ENCODE results near the gene MSH2. TPM values are rescaled to one million over a fixed set of nuclear protein-coding genes. Genes with fewer than 3 reads are reported as not detected.
"Not testable (repeated sequence)": the region's sequence is repeated elsewhere in the genome, so short reads cannot be mapped to it uniquely, and the experiment has no call there.

MSH2 gene
- 18.5 TPM for polyA plus RNA-seq

DNA sequence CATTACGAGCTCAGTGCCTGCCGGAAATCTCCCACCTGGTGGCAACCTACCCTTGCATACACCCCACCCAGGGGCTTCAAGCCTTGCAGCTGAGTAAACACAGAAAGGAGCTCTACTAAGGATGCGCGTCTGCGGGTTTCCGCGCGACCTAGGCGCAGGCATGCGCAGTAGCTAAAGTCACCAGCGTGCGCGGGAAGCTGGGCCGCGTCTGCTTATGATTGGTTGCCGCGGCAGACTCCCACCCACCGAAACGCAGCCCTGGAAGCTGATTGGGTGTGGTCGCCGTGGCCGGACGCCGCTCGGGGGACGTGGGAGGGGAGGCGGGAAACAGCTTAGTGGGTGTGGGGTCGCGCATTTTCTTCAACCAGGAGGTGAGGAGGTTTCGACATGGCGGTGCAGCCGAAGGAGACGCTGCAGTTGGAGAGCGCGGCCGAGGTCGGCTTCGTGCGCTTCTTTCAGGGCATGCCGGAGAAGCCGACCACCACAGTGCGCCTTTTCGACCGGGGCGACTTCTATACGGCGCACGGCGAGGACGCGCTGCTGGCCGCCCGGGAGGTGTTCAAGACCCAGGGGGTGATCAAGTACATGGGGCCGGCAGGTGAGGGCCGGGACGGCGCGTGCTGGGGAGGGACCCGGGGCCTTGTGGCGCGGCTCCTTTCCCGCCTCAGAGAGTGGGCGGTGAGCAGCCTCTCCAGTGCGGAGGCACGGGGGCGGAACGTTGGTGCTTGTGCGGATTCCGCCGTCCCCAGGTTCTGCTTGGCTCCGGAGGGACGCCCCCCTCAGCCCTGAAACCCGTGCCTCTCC, at the start of gene MSH2:
TSS of gene MSH2 (plus strand) at position 352 of the 804 bp plus-strand sequence. CDS start at position 388, 36 bp downstream.
- Mint-ChIP-seq H3K9me3 (no peaks in the 10 kb centered on the region), H3K27me3 (no peaks in the 10 kb centered on the region), H3K36me3 (peaks cover 7% of the 10 kb centered on the region), H3K4me1 (peaks cover 8 to 24% (median 21%) of the 10 kb centered on the region in 3 donors), H3K27ac (peak within 1 kb of the TSS; percentile 46 to 94 (median 59)), H3K4me3 (peak within 1 kb of the TSS; percentile 89 to 99 (median 99))

DNA sequence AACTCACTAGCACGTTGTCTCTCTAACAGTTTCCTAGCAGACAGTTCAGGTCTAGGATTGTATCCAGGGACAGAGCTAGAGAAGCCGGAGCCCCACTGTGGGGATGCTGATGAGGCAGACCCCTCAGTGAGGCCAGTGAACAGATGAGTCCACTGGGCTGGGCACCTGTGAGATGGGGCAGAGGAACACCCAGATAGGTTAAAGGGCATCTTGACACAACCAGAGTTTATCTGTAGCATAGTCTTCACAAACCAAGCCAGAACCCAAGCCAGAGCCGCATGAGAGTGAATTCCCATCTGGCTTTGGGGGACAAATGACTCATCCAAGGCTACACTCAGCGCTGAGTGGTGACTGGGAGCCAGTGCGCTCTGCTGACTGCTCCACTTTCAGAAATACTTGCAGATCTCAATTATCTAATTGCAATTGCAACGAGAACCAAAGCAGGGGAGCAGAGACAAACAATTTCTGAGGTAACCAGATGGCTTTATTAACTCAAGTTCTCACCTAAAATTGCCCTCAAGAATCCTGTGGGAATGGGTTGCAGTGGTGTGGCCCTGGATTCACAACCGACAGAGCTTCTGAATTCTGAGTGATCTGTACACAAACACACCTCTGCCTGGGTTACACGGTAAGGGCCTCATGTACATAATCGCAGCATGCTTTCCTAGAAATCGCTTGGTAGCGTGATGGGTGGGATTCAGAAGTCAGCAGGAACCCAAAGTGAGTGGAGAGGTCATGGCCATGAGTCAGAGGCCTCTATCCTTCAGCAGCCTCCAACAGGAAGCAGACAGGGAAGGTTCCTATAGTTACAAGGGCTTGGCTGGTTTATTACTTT, 48.7 kb upstream of the MSH2 start:
- H3K27me3 Mint-ChIP-seq, result peaks cover 4% of the 10 kb centered on the region
- H3K9me3 Mint-ChIP-seq, result no peaks in the 10 kb centered on the region
- H3K4me1 Mint-ChIP-seq, result peaks cover 0 to 1% (median 0%) of the 10 kb centered on the region in 3 donors
- H3K27ac Mint-ChIP-seq, result no peak overlapping the region
- no peaks in the 10 kb centered on the region for H3K36me3 Mint-ChIP-seq
- H3K4me3 Mint-ChIP-seq, result no peak overlapping the region

DNA sequence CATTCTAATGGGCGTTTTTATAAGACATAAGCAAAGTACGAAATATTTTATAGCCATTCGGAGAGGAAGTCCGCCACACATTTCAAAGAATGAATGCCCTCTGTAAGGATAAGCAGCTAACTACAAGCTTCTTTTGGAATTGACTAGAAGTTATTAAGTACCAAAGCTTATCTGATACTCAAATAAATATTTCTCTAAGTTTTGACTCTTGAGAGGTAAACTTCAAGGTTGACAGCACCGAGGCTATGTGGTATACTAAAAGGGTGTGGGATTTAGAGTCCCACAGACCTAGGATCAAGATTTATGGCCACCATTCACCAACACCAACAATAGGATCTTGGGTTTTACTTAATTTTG, 48.1 kb upstream of the MSH2 start:
- Mint-ChIP-seq H3K4me3 (no peak overlapping the region), H3K27ac (no peak overlapping the region), H3K36me3 (no peaks in the 10 kb centered on the region), H3K9me3 (no peaks in the 10 kb centered on the region), H3K27me3 (peaks cover 4% of the 10 kb centered on the region), H3K4me1 (peaks cover 0 to 1% (median 0%) of the 10 kb centered on the region in 3 donors)

DNA sequence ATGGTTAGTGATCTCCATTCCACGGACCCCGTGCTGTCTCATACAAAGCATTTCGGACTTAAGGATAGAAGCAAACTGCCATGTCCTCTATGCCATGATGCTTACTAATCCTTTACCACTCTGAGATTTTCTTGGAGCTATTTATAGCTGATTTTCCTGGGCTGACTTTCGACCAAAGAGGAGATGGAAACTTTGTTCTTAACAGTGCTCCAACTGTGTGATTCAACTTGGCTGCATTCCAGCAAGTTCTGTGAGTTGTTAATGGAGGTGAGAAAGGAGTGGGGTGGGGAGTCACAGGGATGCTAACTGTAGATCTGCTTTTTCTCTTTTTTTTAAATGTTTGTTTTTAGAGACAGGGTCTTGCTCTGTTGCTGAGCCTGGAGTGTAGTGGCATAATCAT, 45.5 kb upstream of the MSH2 start:
- H3K9me3 Mint-ChIP-seq, result no peaks in the 10 kb centered on the region
- H3K4me1 Mint-ChIP-seq, result peaks cover 0 to 1% (median 0%) of the 10 kb centered on the region in 3 donors
- H3K27ac Mint-ChIP-seq, result no peak overlapping the region
- no peak overlapping the region for H3K4me3 Mint-ChIP-seq
- peaks cover 4% of the 10 kb centered on the region for H3K27me3 Mint-ChIP-seq
- no peaks in the 10 kb centered on the region for H3K36me3 Mint-ChIP-seq

DNA sequence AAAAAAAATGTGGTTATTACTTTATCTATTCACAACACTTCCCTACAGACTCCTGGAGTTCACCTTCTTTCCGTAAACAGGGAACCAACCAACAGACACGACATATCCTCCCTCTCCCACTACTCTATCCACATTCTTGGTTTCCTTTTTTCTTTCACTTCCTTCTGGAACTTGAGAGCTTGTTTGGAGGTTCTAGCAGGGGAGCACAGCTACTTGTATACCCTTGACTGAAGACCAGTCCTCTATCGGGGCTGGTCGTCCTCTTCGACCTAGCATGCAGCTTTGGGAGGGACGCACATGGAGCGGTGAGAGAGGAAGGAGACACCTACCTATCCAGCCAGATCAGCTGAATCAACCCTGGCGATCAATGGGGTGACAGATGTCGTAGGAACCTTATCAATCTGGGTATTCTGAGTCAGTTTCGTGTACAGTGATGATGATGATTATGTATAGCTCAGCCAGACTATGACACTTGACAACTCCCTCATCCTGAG, 43.5 kb upstream of the MSH2 start:
- peak overlapping the region in 1 of 3 donors; percentile 73 for H3K27ac Mint-ChIP-seq
- no peaks in the 10 kb centered on the region for H3K36me3 Mint-ChIP-seq
- peaks cover 0 to 1% (median 0%) of the 10 kb centered on the region in 3 donors for H3K4me1 Mint-ChIP-seq
- H3K9me3 Mint-ChIP-seq, result no peaks in the 10 kb centered on the region
- no peak overlapping the region for H3K4me3 Mint-ChIP-seq
- H3K27me3 Mint-ChIP-seq, result peaks cover 4% of the 10 kb centered on the region

DNA sequence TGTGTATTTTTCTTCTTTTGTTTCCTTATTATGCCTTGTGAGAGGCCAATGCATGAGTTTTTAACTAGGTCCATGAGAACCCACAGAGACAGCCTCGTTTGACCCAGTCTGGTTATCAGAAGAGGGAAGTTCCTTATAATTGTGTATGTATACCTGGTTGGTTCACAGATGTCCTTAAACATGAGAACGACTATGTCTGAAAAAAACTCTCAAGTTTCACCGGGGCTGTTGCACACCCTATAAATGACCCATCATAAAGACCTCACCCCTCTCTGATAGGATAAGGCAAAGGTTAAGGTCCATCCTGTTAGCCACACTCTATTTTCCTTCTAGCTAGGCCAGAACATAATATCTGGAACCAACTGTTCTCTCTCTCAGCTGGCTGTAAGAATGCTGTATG, 42.7 kb upstream of the MSH2 start:
- H3K9me3 Mint-ChIP-seq, result no peaks in the 10 kb centered on the region

DNA sequence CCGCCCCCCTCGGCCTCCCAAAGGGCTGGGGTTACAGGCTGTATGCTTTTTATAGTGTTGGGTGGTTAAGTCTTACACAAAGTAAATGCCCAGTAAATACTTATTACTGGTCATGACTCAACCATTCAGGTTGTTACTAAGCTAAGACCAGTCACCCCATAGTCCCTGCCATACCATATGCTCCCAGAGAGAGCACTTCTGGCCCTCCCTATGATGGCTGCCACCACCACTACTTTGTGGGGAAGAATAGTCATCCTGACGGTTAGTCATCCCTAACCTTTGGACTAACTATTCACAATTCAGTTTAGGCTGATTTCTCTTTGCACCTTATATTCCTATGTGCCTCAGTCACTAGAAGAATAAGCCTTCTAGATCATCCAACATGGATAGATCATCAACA, 42.0 kb upstream of the MSH2 start:
- no peaks in the 10 kb centered on the region for H3K9me3 Mint-ChIP-seq
- no peak overlapping the region for H3K4me3 Mint-ChIP-seq
- H3K27me3 Mint-ChIP-seq, result peaks cover 4% of the 10 kb centered on the region
- no peaks in the 10 kb centered on the region for H3K36me3 Mint-ChIP-seq
- no peak overlapping the region for H3K27ac Mint-ChIP-seq
- H3K4me1 Mint-ChIP-seq, result peaks cover 0 to 1% (median 0%) of the 10 kb centered on the region in 3 donors

More for the DNA sequence above, 42.7 kb upstream of the MSH2 start:
- H3K27ac Mint-ChIP-seq, result no peak overlapping the region
- peaks cover 0 to 1% (median 0%) of the 10 kb centered on the region in 3 donors for H3K4me1 Mint-ChIP-seq
- H3K36me3 Mint-ChIP-seq, result no peaks in the 10 kb centered on the region
- no peak overlapping the region for H3K4me3 Mint-ChIP-seq
- H3K27me3 Mint-ChIP-seq, result peaks cover 4% of the 10 kb centered on the region

DNA sequence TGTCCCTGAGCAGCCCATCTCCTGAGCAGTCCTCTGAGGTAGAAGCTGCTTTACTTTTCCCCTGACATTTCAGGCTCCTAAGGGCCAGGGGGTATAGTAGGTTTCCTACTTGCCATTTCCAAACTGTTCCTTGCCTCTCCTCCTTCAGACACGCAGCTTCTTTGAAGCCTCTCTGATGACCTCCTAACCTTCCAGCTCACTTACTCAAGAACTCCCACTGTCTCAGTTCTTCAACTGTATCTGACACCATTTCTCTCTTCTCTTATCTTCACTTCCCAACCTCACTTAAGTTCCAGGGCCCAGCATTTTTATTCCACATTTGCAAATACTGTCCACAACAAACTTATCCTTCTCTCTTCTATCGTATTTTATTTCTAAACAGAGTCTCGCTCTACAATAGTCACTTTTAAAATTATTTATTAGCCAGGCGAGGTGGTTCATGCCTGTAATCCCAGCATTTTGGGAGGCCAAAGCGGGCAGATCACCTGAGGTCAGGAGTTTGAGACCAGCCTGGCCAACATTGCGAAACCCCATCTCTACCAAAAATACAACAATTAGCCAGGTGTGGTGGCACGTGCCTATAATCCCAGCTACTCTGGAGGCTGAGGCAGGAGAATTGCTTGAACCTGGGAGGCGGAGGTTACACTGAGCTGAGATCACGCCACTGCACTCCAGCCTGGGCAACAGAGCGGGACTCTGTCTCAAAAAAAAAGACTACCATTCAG, 41.3 kb upstream of the MSH2 start:
- not testable (repeated sequence) for H3K27ac Mint-ChIP-seq, H3K9me3 Mint-ChIP-seq, H3K4me1 Mint-ChIP-seq, H3K4me3 Mint-ChIP-seq, H3K27me3 Mint-ChIP-seq, H3K36me3 Mint-ChIP-seq

DNA sequence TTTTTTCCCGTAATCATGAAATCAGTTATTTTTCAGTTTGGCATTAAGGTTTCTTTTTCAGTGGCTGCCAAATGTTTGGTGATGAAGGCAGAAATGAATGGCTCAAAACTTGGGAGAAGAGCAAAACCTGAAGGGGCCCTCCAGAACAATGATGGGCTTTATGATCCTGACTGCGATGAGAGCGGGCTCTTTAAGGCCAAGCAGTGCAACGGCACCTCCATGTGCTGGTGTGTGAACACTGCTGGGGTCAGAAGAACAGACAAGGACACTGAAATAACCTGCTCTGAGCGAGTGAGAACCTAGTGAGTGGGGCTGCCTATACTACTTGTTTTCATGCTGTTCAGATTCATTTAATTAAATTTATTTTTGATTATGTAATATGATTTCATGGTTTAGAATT, 29.2 kb upstream of the MSH2 start:
- no peak overlapping the region for H3K27ac Mint-ChIP-seq
- no peaks in the 10 kb centered on the region for H3K36me3 Mint-ChIP-seq
- peaks cover 0 to 2% (median 0%) of the 10 kb centered on the region in 3 donors for H3K9me3 Mint-ChIP-seq
- H3K4me1 Mint-ChIP-seq, result peaks cover 0 to under 1% (median 0%) of the 10 kb centered on the region in 3 donors
- H3K4me3 Mint-ChIP-seq, result no peak overlapping the region
- peaks cover 11% of the 10 kb centered on the region for H3K27me3 Mint-ChIP-seq

DNA sequence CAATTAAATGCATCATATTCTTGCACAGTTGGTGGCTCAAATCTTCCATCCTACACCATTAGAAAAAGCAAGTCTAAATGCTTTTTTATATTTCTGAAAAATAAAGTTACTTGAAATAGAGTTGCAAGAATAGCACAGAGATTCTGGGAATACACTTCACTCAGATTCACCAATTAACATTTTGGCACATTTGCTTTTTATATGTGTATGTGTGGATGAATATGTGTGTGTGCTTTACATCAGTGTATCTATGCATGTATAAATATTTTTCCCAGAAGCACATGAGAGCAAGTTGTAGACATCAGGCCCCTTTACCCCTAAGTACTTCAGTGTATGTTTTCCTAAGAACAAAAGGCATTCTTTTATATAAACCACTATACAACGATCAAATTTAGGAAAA, 27.6 kb upstream of the MSH2 start:
- Mint-ChIP-seq H3K4me1 (no peaks in the 10 kb centered on the region), H3K36me3 (peaks cover 2% of the 10 kb centered on the region), H3K9me3 (peaks cover 0 to 2% (median 0%) of the 10 kb centered on the region in 3 donors), H3K27ac (no peak overlapping the region), H3K27me3 (peaks cover 9% of the 10 kb centered on the region), H3K4me3 (no peak overlapping the region)

DNA sequence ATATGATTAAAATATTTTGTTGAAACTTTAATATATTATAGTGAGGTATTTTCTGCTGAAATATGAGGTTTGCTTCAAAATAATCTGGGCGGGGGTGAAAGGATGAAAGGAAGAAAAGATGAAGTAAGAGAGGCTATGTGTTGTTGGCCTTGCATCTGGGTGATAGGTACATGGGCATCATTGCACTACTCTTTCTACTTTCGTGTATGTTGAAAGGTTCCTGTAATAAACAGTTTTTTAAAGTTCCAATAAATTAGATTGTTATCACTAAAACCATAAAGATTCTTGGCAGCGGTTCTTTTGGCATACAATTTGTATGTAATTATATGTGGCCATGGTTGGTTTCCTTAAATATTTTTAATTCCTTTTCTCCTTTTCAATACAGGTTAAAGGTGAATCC, 23.6 kb upstream of the MSH2 start:
- Mint-ChIP-seq H3K27ac (no peak overlapping the region), H3K36me3 (peaks cover 2% of the 10 kb centered on the region), H3K4me1 (no peaks in the 10 kb centered on the region), H3K4me3 (no peak overlapping the region), H3K27me3 (no peaks in the 10 kb centered on the region), H3K9me3 (no peaks in the 10 kb centered on the region)

DNA sequence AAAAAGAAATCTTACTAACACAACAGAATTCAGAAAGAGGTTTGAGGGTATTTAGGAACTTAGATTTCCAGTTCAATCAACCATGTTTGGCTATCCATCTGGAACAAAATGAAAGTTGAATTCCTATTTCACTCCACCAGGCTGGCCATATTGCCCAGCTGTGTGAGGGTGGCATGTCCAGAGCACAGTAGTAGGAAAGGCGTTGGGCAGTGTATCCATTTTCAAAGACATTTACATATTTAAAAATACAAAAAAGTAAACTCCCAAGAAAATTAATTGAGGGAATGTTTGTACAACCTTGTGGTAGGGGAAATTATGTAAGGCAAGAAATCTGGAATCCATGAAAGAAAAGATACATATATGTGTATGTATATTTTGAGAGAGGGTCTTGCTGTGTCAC, 21.5 kb upstream of the MSH2 start:
- no peaks in the 10 kb centered on the region for H3K4me1 Mint-ChIP-seq
- no peak overlapping the region for H3K27ac Mint-ChIP-seq
- H3K27me3 Mint-ChIP-seq, result no peaks in the 10 kb centered on the region
- peaks cover 2% of the 10 kb centered on the region for H3K36me3 Mint-ChIP-seq
- H3K4me3 Mint-ChIP-seq, result no peak overlapping the region
- H3K9me3 Mint-ChIP-seq, result no peaks in the 10 kb centered on the region

DNA sequence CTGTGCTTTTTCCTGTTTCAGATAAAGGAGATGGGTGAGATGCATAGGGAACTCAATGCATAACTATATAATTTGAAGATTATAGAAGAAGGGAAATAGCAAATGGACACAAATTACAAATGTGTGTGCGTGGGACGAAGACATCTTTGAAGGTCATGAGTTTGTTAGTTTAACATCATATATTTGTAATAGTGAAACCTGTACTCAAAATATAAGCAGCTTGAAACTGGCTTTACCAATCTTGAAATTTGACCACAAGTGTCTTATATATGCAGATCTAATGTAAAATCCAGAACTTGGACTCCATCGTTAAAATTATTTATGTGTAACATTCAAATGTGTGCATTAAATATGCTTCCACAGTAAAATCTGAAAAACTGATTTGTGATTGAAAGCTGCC, 16.4 kb upstream of the MSH2 start:
- H3K36me3 Mint-ChIP-seq, result no peaks in the 10 kb centered on the region
- H3K9me3 Mint-ChIP-seq, result no peaks in the 10 kb centered on the region
- H3K27me3 Mint-ChIP-seq, result peaks cover 3% of the 10 kb centered on the region
- H3K4me1 Mint-ChIP-seq, result no peaks in the 10 kb centered on the region
- H3K4me3 Mint-ChIP-seq, result no peak overlapping the region
- H3K27ac Mint-ChIP-seq, result no peak overlapping the region

DNA sequence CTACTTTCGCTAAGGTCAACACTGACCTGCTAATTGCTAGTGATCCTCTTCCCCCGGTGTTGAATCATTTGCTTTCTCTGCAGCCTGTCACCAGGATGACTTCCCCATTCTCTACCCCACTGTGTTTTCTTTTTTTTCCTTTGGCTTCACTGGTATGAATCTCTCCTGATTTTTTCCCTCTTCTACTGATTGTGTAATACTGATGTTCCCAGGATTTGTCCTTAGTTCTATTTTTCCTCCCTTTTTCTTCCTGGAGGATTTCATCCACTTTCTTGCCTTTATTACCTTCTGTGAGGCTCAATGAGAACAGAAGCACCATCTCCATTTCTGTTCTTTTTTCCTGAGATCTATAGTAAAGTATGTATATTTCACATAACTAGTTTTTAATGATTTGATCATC, 14.1 kb upstream of the MSH2 start:
- Mint-ChIP-seq H3K27ac (peak overlapping the region in 1 of 3 donors; percentile 13), H3K27me3 (peaks cover 5% of the 10 kb centered on the region), H3K4me3 (peak overlapping the region in 1 of 4 donors; percentile 2), H3K9me3 (no peaks in the 10 kb centered on the region), H3K36me3 (no peaks in the 10 kb centered on the region), H3K4me1 (no peaks in the 10 kb centered on the region)

DNA sequence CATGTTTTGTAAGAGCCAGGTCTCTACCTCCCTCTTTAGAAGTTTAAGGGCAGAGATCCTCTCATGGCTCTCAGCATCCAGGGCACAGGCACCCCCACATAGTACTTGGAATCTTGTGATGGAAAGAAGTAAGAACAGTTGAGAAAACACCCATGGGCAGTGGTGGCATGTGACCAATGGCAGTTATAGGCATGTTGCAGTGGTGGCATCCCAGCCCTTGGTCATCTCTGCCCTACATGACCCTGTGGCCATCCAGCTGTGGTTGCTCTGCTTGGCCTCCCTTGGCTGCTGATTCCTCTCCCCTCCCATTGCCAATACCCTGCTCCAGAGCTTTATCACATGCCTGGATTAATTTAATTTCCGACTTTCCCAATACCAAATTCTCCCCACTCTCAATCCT, 13.3 kb upstream of the MSH2 start:
- no peaks in the 10 kb centered on the region for H3K9me3 Mint-ChIP-seq
- peaks cover 5% of the 10 kb centered on the region for H3K27me3 Mint-ChIP-seq
- H3K27ac Mint-ChIP-seq, result no peak overlapping the region
- no peaks in the 10 kb centered on the region for H3K4me1 Mint-ChIP-seq
- no peak overlapping the region for H3K4me3 Mint-ChIP-seq
- peaks cover 2% of the 10 kb centered on the region for H3K36me3 Mint-ChIP-seq

Measured in IgD-negative memory B cell (primary cell).